HG03135 (cell line): ENCODE data around the gene NBPF1.
"Not testable (repeated sequence)": the region's sequence is repeated elsewhere in the genome, so short reads cannot be mapped to it uniquely, and the experiment has no call there.

Experiments used
- ATAC-seq: cut with Tn5 transposase; IDR thresholded peaks from one replicate; pipeline ENCODE4 v1.9.1; 2021; ENCODE audit warnings: mild to moderate bottlenecking, moderate library complexity; ENCODE audit not compliant: unreplicated experiment

Gene NBPF1

GRCh38 chr1:16642025-16642966 lies 28.9 kb upstream of the NBPF1 start:
- not testable (repeated sequence) for ATAC-seq

- not testable (repeated sequence) for ATAC-seq
These were observed 28.0 kb upstream of the NBPF1 start for GRCh38 chr1:16641159-16641975.

GRCh38 chr1:16639091-16640031 lies 26.0 kb upstream of the NBPF1 start:
- ATAC-seq, result not testable (repeated sequence)

- not testable (repeated sequence) for ATAC-seq
These were observed 24.8 kb upstream of the NBPF1 start for GRCh38 chr1:16637941-16638778.

- ATAC-seq, result not testable (repeated sequence)
These were observed 23.3 kb upstream of the NBPF1 start for GRCh38 chr1:16636551-16637195.

- ATAC-seq, result not testable (repeated sequence)
These were observed 22.6 kb upstream of the NBPF1 start for GRCh38 chr1:16635959-16636358.

GRCh38 chr1:16633540-16634282 lies 20.3 kb upstream of the NBPF1 start:
- not testable (repeated sequence) for ATAC-seq

GRCh38 chr1:16632044-16632850 lies 18.9 kb upstream of the NBPF1 start:
- not testable (repeated sequence) for ATAC-seq

- no peak for ATAC-seq
These were observed 18.1 kb upstream of the NBPF1 start for GRCh38 chr1:16631248-16632043.

GRCh38 chr1:16630661-16631247 lies 17.4 kb upstream of the NBPF1 start:
- ATAC-seq, result no peak

GRCh38 chr1:16629916-16630530 lies 16.7 kb upstream of the NBPF1 start:
- not testable (repeated sequence) for ATAC-seq

GRCh38 chr1:16628361-16629111 lies 15.2 kb upstream of the NBPF1 start:
- no peak for ATAC-seq

GRCh38 chr1:16626409-16626983 lies 13.1 kb upstream of the NBPF1 start:
- not testable (repeated sequence) for ATAC-seq

GRCh38 chr1:16625497-16626408 lies 12.4 kb upstream of the NBPF1 start:
- no peak for ATAC-seq
